ENCODE results near the gene NPAS3.

- TF ChIP-seq, protein P1, sequence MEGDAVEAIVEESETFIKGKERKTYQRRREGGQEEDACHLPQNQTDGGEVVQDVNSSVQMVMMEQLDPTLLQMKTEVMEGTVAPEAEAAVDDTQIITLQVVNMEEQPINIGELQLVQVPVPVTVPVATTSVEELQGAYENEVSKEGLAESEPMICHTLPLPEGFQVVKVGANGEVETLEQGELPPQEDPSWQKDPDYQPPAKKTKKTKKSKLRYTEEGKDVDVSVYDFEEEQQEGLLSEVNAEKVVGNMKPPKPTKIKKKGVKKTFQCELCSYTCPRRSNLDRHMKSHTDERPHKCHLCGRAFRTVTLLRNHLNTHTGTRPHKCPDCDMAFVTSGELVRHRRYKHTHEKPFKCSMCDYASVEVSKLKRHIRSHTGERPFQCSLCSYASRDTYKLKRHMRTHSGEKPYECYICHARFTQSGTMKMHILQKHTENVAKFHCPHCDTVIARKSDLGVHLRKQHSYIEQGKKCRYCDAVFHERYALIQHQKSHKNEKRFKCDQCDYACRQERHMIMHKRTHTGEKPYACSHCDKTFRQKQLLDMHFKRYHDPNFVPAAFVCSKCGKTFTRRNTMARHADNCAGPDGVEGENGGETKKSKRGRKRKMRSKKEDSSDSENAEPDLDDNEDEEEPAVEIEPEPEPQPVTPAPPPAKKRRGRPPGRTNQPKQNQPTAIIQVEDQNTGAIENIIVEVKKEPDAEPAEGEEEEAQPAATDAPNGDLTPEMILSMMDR (IDR thresholded peaks at IDR 0.05), result no peak
- no peak for TF ChIP-seq POLR2A (IDR thresholded peaks at IDR 0.05)
Measured at GRCh38 chr14:33291529-33292104, 352.9 kb downstream of the NPAS3 start.
